Retina (tissue), 1 donor: Measurements from ENCODE around the gene NT5C3B.
"Not testable (repeated sequence)": the region's sequence is repeated elsewhere in the genome, so short reads cannot be mapped to it uniquely, and the experiment has no call there.

Experiments used
- DNase-seq: peaks from one replicate; pipeline ENCODE4 v3.0.0-alpha.2; 2016

The NT5C3B gene

DNA sequence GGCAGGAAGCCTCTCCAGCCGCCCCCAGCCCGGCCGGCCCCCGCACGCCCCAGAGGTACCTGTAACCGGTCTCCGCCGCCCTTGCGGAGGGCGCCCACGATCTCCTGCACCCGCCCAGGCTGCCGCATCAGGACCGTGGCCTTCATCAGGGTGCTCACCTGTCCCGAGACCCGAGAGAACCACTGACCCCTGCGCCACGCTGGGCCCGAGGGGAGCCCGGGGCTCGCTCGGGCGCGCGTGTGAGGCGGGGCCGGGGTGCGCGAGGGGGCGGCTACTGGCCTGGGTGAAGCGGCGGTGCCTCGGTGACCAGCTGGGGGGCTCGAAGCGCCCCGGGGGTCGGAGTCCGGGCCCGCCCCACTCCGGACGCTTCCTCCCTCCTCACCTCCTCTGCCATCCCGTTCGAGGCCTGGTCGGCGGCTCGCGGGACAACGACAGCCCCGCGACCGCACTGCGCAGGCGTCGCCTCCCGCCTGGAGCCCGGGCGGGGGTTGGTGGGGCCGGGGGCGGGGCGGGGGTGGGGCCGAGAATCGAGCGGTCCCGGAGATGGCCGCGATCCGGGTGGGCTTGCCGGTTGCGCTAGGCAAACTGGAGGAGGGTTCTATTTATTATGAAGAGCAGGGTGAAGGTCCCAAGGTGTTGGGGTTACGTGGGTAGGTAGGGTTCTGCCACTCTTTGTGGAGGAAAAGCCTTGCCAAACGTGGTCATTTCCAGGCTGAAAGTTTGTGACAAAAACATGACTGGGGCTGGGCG, at the start of gene NT5C3B:
Gene NT5C3B, minus strand, starts transcription at position 433 of the 750 bp plus-strand sequence. Its CDS starts 39 bp downstream, at position 394.
- peak; percentile 81 for DNase-seq

DNA sequence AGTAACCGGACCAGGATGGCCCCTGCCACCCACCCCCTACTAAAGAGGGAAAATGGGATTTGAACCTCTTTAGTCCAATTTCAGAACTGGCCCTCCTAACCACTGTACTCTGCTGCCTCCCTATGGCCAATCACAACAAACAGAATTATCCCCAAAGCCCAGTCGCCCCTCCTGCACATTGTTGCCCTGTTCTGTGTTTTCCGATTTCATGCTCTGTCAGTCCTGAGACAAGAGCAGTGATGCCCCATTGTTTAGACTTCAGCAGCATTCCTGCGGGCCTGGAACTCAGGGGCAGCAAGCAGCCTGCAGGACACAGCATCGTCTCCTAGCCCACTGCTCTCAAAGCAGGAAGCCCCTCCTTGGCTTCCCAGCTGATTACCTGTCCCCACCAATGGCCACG, 49.7 kb upstream of the NT5C3B start:
- peak; percentile 75 for DNase-seq

- DNase-seq = no peak
Measured at GRCh38 chr17:41882756-41883155, 46.7 kb upstream of the NT5C3B start.

- DNase-seq = no peak
Measured at GRCh38 chr17:41880130-41880529, 44.1 kb upstream of the NT5C3B start.

DNA sequence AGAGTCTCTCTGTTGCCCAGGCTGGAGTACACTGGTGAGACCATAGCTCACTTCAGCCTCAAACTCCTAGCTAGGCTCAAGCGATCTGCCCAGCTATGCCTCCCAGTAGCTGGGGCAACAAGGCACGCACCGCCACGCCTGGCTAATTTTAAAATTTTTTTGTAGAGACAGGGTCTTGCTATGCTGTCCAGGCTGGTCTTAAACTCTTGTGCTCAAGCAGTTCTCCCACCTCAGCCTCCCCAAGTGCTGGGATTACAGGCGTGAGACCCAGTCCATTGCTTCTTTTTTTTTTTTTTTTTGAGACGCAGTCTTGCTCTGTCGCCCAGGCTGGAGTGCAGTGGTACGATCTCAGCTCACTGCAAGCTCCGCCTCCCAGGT, 38.2 kb upstream of the NT5C3B start:
- not testable (repeated sequence) for DNase-seq

DNA sequence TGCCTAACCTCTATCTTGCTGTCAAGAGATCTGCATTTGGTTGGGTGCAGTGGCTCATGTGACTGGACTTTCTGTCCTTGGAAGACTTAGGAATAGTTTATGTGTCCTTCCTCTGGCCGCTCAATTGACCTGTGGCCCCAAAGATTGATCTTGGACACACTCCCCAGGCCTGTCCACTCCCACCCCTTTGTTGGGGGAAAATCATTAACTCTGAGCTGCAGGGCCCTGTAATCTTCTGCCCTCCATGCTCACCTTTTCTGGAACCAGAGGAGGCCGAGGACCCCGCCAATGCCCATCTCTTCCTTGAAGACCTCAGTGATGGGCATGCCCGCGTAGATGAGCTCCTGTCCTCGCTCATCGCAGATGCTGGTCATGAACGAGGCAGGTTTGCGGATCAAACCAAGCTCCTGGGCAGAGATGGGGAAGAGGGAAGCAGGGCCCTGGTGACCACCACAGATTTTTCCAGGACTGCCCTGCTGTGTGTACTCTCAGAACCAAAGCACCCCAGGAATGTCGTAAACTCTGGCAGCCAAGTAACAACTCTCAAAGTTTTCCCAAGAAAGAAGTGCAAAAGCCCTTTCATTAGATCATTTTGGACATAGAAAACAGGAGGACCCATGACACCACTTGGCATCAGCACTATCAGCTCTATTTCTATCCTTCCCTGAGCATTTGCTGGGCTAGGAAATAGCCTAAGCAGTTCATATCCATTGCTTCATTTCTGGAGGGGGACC, 37.7 kb upstream of the NT5C3B start:
- DNase-seq = no peak

GRCh38 chr17:41871789-41872188, 35.8 kb upstream of the NT5C3B start:
- DNase-seq = no peak

DNA sequence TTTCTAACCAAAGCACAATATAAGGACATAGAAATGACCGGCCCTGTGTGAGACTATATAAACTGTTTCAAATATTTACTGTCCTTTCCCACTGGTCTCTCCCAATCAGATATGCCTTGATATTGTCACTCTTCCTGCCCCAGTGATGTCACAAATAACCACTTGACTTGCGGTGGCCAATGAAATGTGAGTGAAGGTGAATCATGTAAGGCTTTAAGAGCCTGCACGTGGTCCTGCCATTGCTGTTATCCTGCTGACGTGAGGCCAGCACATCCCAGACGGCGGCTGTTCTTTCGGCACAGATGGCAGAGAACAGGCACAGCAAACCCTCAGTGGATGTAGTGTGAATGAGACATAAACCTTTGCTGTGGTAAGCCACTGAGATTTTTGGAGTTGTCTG, 34.6 kb upstream of the NT5C3B start:
- DNase-seq = no peak

GRCh38 chr17:41870097-41870496, 34.1 kb upstream of the NT5C3B start:
- DNase-seq = no peak

- DNase-seq = no peak
Measured at GRCh38 chr17:41869426-41869825, 33.4 kb upstream of the NT5C3B start.

DNA sequence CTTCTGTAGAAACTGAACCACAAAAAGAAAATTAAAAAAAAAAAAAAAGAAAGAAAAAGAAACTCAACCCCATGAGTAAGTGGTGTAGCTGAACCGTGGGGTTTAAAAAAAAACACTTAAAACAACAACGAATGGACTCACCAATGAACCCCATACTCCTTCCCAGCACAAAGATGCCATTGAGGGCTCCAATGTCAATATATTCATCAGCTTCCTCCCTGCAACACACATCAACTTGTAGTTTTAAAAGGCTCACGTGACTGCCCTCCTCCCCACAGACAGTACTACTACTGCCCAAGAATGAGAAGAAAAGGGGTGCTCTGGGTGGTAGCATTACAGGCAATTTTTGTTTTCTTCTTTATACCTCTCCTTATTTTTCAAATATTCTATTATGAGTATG, 32.5 kb upstream of the NT5C3B start:
- no peak for DNase-seq

DNA sequence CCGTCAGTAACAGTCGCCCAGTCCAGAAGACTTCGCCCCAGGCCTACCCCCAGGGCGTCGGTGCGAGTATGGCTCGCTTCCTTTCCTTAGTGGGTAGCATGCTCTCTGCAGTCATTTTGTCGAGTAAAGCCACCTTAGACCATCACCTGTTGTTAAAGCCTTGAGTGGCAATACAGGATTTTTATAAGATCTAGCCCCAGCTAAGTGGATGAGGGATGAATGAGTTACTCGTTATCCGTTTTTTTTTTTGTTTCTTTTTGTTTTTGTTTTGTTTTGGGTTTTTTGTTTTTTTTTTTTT, 29.5 kb upstream of the NT5C3B start:
- DNase-seq = no peak

DNA sequence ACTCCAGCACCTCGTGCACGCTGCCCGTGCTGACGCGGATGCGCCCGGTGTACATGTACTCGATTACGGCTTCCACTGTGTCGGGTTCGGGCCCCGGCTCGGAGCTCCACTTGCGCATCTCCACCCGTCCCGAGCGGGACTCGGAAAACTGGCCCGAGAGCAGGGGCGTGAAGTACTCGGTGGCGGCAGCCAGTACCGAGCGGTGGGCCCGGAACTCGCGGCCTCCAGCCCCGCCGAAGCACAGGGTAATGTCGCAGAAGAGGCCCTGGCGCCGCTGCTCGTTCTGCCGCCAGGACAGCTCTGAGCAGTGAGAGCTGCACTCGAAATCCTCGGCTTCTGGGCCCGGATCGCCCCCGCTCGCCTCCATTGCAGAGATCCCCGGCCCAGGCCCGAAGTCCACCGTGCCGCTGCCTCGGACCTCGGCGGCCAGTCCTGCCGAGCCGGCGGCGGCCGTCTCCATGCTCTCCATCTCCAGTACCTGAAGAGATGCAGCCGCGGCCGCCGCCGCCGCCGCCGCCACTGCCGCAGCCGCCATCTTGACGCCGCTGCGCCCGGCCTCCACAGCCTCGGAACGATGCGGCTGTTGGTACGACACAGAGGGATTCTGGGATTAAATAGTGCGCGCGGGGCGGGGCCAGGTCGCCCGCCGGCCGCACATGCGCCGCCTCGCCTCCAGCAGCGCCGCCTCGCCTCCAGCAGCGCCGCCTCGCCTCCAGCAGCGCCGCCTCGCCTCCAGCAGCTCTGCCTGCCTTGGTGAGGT, 29.0 kb upstream of the NT5C3B start, which contains the start of gene KLHL11:
Gene KLHL11, minus strand, starts transcription at position 588 of the 760 bp plus-strand sequence. Its CDS starts 53 bp downstream, at position 535.
- DNase-seq = peak; percentile 97

DNA sequence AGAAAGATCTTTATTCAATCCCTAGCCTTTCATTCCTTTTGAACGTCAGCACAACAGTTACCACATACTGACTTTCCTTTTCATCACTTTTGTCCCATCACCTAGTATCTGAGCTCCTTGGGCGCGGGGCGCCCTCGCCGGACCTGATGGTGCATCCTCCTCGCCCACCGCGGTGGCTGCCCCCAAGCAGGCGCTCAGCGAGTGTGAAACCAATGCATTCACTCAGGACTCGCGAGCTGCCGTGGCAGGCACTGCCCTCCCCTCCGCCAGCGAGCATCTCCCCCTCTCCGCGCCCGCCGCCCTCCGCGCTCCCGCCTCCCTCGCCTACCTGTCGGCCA, 28.4 kb upstream of the NT5C3B start:
- DNase-seq = no peak

DNA sequence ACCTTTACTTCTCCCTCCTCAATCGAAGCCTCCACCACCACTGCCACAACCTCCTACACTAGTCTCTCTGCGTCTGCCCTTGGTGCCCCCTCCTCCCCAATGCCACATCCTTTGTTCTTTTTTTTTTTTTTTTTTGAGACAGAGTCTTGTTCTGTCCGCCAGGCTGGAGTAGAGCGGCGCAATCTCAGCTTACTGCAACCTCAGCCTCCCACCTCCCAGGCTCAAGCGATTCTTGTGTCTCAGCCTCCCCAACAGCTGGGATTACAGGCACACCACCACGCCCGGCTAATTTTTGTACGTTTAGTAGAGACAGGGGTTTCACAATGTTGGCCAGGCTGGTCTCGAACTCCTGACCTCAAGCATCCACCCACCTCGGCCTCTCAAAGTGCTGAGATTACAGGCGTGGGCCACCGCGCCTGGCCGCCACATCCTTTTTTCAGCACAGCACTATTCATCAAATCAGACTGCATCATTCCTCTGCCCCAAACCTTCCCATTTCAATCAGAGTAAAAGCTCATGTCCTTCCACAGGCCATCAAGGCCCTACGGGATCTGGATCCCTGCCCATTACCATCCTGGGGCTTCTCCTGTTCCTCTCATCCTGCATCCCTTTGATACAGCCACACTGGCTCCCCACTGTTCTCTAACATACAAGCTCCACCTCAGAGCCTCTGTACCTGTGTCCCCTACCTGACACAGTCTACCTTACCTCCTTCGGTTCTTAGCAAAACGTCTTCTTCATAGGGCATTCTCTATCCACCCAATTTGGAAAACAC, 27.2 kb upstream of the NT5C3B start:
- DNase-seq = peak; percentile 12

DNA sequence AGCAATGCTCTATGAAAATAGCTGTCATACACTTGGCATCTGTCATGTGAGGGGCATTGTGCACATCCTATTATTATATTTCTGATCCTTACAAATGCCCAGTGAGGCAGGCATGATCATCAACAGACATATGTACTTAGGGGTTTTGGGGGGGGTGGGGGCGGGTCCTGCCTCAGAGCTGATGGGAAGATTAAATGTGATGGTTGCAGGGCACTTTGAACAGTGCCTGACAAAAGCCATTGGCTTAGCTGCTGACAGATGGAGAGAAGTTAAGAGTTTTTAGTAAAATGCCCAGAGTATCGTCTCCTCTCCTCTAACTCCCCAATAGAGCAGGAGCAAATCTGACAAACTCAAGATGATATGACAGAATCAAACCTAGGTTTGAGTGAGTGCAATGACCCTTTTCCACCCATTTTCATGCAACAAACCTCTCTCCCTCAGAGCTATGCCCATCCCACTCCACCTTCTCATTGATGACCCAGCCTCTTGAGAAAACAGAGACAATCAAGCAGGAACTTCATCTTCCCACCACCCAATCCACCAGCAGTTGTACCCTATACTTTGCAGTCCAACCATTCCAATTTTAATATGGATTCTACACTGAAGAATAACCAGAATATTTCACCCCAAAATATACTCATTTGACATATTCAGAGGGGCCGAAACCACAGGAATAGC, 24.4 kb upstream of the NT5C3B start:
- DNase-seq = no peak

- DNase-seq = not testable (repeated sequence)
Measured at GRCh38 chr17:41851382-41851781, 15.3 kb upstream of the NT5C3B start.

DNA sequence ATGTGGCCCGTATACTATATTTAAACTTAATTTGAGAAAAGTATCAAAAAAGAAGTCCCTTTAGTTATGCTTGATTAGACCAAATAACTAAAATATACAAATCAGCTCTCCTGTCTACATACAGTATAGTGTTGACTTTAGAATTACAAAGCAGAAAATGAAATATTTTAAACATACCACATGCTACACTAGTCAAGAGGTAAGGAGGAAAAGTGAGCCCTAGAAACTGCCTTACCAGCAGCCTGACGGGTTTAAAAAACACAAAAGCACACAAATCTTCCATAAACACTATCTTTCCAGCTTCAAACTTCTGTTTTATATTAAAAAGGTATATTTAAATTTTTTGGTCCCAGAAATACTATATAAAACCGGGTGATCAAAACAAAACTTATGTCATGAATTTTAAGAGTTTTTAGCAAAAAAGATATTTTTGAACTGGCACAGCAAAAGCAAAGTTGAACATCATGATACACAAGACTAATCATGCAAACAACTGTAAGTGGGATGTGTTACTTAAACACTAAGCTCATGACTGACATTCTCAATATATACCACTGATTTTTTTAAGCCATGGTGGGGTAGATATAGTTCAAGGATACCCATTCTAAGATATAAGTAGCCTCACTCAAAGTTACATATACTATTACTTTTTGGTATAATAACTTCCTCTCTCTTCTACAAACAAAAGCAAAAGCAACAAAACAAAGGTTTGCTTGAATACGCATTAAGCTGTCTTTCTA, 13.4 kb upstream of the NT5C3B start:
- no peak for DNase-seq

DNA sequence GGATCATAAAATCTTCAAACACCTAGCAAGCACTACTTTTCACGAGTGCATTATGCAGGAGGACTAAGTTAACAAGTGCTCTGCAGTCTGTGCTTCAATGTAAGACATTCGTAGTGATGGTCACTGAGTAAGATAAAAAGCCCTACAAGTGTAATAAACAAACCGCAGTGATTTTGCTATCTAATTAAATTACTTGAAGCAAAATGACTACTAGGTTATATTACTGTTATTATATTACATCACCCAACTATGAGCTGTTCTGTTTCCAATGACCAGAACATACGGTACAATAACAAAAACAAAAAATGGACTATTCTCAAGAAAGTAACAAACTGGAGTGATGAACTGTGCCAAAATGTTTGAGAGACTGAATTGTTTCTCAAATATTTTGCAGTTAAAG, 12.8 kb upstream of the NT5C3B start:
- DNase-seq = no peak

- no peak for DNase-seq
Measured at GRCh38 chr17:41844971-41845370, 8.9 kb upstream of the NT5C3B start.

GRCh38 chr17:41840781-41841180, 4.7 kb upstream of the NT5C3B start:
- DNase-seq = not testable (repeated sequence)

DNA sequence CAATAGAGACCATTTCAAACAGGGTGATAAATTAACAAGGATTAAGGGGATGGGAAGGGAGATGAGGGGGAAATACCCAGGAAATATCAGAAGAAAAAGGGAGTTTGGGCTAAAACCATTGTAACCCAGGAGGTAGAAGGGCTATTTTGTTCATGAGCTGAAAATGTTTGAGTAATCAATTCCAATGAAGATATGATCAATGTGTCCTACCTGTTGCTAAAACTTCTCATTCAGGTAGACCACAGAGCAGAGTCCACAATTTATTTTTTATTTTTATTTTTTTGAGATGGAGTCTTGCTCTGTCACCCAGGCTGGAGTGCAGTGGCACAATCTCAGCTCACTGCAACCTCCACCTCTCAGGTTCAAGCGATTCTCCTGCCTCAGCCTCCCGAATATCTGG, 3.4 kb upstream of the NT5C3B start:
- not testable (repeated sequence) for DNase-seq
